Measurements from ENCODE around the gene SLC35F6.
A peak's percentile ranks its signal among the peaks of the same experiment; 100 is the strongest.

The SLC35F6 gene

GRCh38 chr2:26754539-26754938, 9.5 kb upstream of the SLC35F6 start:
- Histone ChIP-seq H3K4me1 (ENCODE audit: control insufficient read depth in 1 of 2, insufficient read depth in 2 of 2, low read length in 2 of 2) (peaks cover 11 to 19% of the 10 kb centered on the region in 2 experiments), H3K18ac (ENCODE audit: low read length) (no peak overlapping the region), H3K9me3 (ENCODE audit: insufficient read depth, low read depth, low read length) (peaks cover 2% of the 10 kb centered on the region), H2BK12ac (ENCODE audit: low read length) (no peak overlapping the region), H3K79me2 (ENCODE audit: control insufficient read depth, insufficient read depth, low read length, poor library complexity) (peaks cover 4% of the 10 kb centered on the region), H4K8ac (ENCODE audit: low read depth, low read length) (no peak overlapping the region), H3K23ac (ENCODE audit: low read length) (no peak overlapping the region), H2AFZ (ENCODE audit: insufficient read depth, low read length, poor library complexity) (no peak overlapping the region), H3K4ac (ENCODE audit: low read depth, low read length) (no peak overlapping the region), H3K79me1 (ENCODE audit: low read length) (peaks cover 11% of the 10 kb centered on the region), H3K27ac (ENCODE audit: low read depth, low read length) (no peak overlapping the region), H4K12ac (ENCODE audit: low read depth, low read length) (no peak overlapping the region), H3K4me3 (ENCODE audit: low read depth, low read length) (no peak overlapping the region), H3K27me3 (ENCODE audit: insufficient read depth, low read length) (no peaks in the 10 kb centered on the region), H3K36me3 (ENCODE audit: control insufficient read depth in 1 of 2, insufficient read depth in 2 of 2, low read length in 2 of 2) (no peaks in the 10 kb centered on the region), H3K9ac (ENCODE audit: low read length) (no peak overlapping the region), H4K91ac (ENCODE audit: low read depth, low read length) (no peak overlapping the region), H2BK5ac (ENCODE audit: low read depth, low read length, poor library complexity) (no peak overlapping the region), H3K14ac (ENCODE audit: low read length) (no peak overlapping the region), H2AK5ac (ENCODE audit: low read length) (no peak overlapping the region), H3K4me2 (ENCODE audit: low read length) (no peak overlapping the region), H2BK120ac (ENCODE audit: insufficient read depth, low read length, poor library complexity) (no peak overlapping the region)
- WGBS (ENCODE audit: extremely low coverage, insufficient coverage, insufficient read length) = no CpG with 5 or more reads among the region's 4 CpGs
- DNase-seq = peak; percentile 51 to 70

GRCh38 chr2:26754972-26755670, 9.0 kb upstream of the SLC35F6 start:
- H2BK12ac ChIP-seq (ENCODE audit: low read length) = peak overlapping the region; percentile 61
- no peak overlapping the region for H3K23ac ChIP-seq (ENCODE audit: low read length)
- peak overlapping the region; percentile 19 for H2BK5ac ChIP-seq (ENCODE audit: low read depth, low read length, poor library complexity)
- H3K36me3 ChIP-seq (ENCODE audit: control insufficient read depth in 1 of 2, insufficient read depth in 2 of 2, low read length in 2 of 2) = no peaks in the 10 kb centered on the region
- H4K12ac ChIP-seq (ENCODE audit: low read depth, low read length) = no peak overlapping the region
- peak; percentile 66 to 85 for DNase-seq
- H3K9me3 ChIP-seq (ENCODE audit: insufficient read depth, low read depth, low read length) = peaks cover 2% of the 10 kb centered on the region
- no peak overlapping the region for H2BK120ac ChIP-seq (ENCODE audit: insufficient read depth, low read length, poor library complexity)
- no peak overlapping the region for H3K18ac ChIP-seq (ENCODE audit: low read length)
- no peak overlapping the region for H3K4me3 ChIP-seq (ENCODE audit: low read depth, low read length)
- no peak overlapping the region for H3K27ac ChIP-seq (ENCODE audit: low read depth, low read length)
- H3K4ac ChIP-seq (ENCODE audit: low read depth, low read length) = no peak overlapping the region
- H3K4me1 ChIP-seq (ENCODE audit: control insufficient read depth in 1 of 2, insufficient read depth in 2 of 2, low read length in 2 of 2) = peaks cover 9 to 17% of the 10 kb centered on the region in 2 experiments
- WGBS (ENCODE audit: extremely low coverage, insufficient coverage, insufficient read length) = no CpG with 5 or more reads among the region's 4 CpGs
- H3K79me2 ChIP-seq (ENCODE audit: control insufficient read depth, insufficient read depth, low read length, poor library complexity) = peaks cover 4% of the 10 kb centered on the region
- no peaks in the 10 kb centered on the region for H3K27me3 ChIP-seq (ENCODE audit: insufficient read depth, low read length)
- no peak overlapping the region for H3K9ac ChIP-seq (ENCODE audit: low read length)
- H4K8ac ChIP-seq (ENCODE audit: low read depth, low read length) = no peak overlapping the region
- H3K4me2 ChIP-seq (ENCODE audit: low read length) = no peak overlapping the region
- no peak overlapping the region for H2AFZ ChIP-seq (ENCODE audit: insufficient read depth, low read length, poor library complexity)
- peaks cover 11% of the 10 kb centered on the region for H3K79me1 ChIP-seq (ENCODE audit: low read length)
- no peak overlapping the region for H3K14ac ChIP-seq (ENCODE audit: low read length)
- H2AK5ac ChIP-seq (ENCODE audit: low read length) = peak overlapping the region; percentile 55
- peak overlapping the region; percentile 11 for H4K91ac ChIP-seq (ENCODE audit: low read depth, low read length)

GRCh38 chr2:26756337-26756736, 7.7 kb upstream of the SLC35F6 start:
- Histone ChIP-seq H2AFZ (ENCODE audit: insufficient read depth, low read length, poor library complexity) (no peak overlapping the region), H2BK120ac (ENCODE audit: insufficient read depth, low read length, poor library complexity) (no peak overlapping the region), H4K8ac (ENCODE audit: low read depth, low read length) (no peak overlapping the region), H3K36me3 (ENCODE audit: control insufficient read depth in 1 of 2, insufficient read depth in 2 of 2, low read length in 2 of 2) (no peaks in the 10 kb centered on the region), H3K4me1 (ENCODE audit: control insufficient read depth in 1 of 2, insufficient read depth in 2 of 2, low read length in 2 of 2) (peaks cover 9 to 21% of the 10 kb centered on the region in 2 experiments), H3K9ac (ENCODE audit: low read length) (no peak overlapping the region), H3K4me2 (ENCODE audit: low read length) (no peak overlapping the region), H4K91ac (ENCODE audit: low read depth, low read length) (no peak overlapping the region), H3K79me1 (ENCODE audit: low read length) (peaks cover 11% of the 10 kb centered on the region), H3K18ac (ENCODE audit: low read length) (no peak overlapping the region), H4K12ac (ENCODE audit: low read depth, low read length) (no peak overlapping the region), H3K27me3 (ENCODE audit: insufficient read depth, low read length) (no peaks in the 10 kb centered on the region), H2BK5ac (ENCODE audit: low read depth, low read length, poor library complexity) (no peak overlapping the region), H2BK12ac (ENCODE audit: low read length) (no peak overlapping the region), H3K4ac (ENCODE audit: low read depth, low read length) (no peak overlapping the region), H3K9me3 (ENCODE audit: insufficient read depth, low read depth, low read length) (peaks cover 1% of the 10 kb centered on the region), H3K4me3 (ENCODE audit: low read depth, low read length) (no peak overlapping the region), H3K79me2 (ENCODE audit: control insufficient read depth, insufficient read depth, low read length, poor library complexity) (peaks cover 4% of the 10 kb centered on the region), H3K23ac (ENCODE audit: low read length) (no peak overlapping the region), H2AK5ac (ENCODE audit: low read length) (no peak overlapping the region), H3K27ac (ENCODE audit: low read depth, low read length) (no peak overlapping the region), H3K14ac (ENCODE audit: low read length) (no peak overlapping the region)
- no CpG with 5 or more reads among the region's 5 CpGs for WGBS (ENCODE audit: extremely low coverage, insufficient coverage, insufficient read length)
- peak in 1 of 2 donors; percentile 21 for DNase-seq

GRCh38 chr2:26757873-26758789, 6.0 kb upstream of the SLC35F6 start:
- H3K23ac ChIP-seq (ENCODE audit: low read length) = no peak overlapping the region
- peak overlapping the region; percentile 6 for H3K9ac ChIP-seq (ENCODE audit: low read length)
- no CpG with 5 or more reads among the region's 6 CpGs for WGBS (ENCODE audit: extremely low coverage, insufficient coverage, insufficient read length)
- peak overlapping the region; percentile 94 for H3K27ac ChIP-seq (ENCODE audit: low read depth, low read length)
- peak overlapping the region; percentile 37 for H3K4ac ChIP-seq (ENCODE audit: low read depth, low read length)
- peak overlapping the region; percentile 5 for H2AK5ac ChIP-seq (ENCODE audit: low read length)
- no peak overlapping the region for H3K4me3 ChIP-seq (ENCODE audit: low read depth, low read length)
- H2BK5ac ChIP-seq (ENCODE audit: low read depth, low read length, poor library complexity) = peak overlapping the region; percentile 89
- H3K79me1 ChIP-seq (ENCODE audit: low read length) = peaks cover 11% of the 10 kb centered on the region
- peak overlapping the region; percentile 66 for H3K18ac ChIP-seq (ENCODE audit: low read length)
- peak overlapping the region; percentile 70 for H2BK12ac ChIP-seq (ENCODE audit: low read length)
- H3K36me3 ChIP-seq (ENCODE audit: control insufficient read depth in 1 of 2, insufficient read depth in 2 of 2, low read length in 2 of 2) = no peaks in the 10 kb centered on the region
- H3K27me3 ChIP-seq (ENCODE audit: insufficient read depth, low read length) = no peaks in the 10 kb centered on the region
- H3K79me2 ChIP-seq (ENCODE audit: control insufficient read depth, insufficient read depth, low read length, poor library complexity) = peaks cover 4% of the 10 kb centered on the region
- peak overlapping the region; percentile 20 for H4K12ac ChIP-seq (ENCODE audit: low read depth, low read length)
- H3K9me3 ChIP-seq (ENCODE audit: insufficient read depth, low read depth, low read length) = no peaks in the 10 kb centered on the region
- peak overlapping the region; percentile 44 for H3K4me2 ChIP-seq (ENCODE audit: low read length)
- H3K14ac ChIP-seq (ENCODE audit: low read length) = peak overlapping the region; percentile 87
- peak; percentile 94 to 97 for DNase-seq
- peaks cover 9 to 21% of the 10 kb centered on the region in 2 experiments for H3K4me1 ChIP-seq (ENCODE audit: control insufficient read depth in 1 of 2, insufficient read depth in 2 of 2, low read length in 2 of 2)
- peak overlapping the region; percentile 86 for H2BK120ac ChIP-seq (ENCODE audit: insufficient read depth, low read length, poor library complexity)
- peak overlapping the region; percentile 87 for H4K91ac ChIP-seq (ENCODE audit: low read depth, low read length)
- peak overlapping the region; percentile 68 for H2AFZ ChIP-seq (ENCODE audit: insufficient read depth, low read length, poor library complexity)
- peak overlapping the region; percentile 73 for H4K8ac ChIP-seq (ENCODE audit: low read depth, low read length)
